Measurements from ENCODE around the gene RNF43. TPM values are rescaled to one million over a fixed set of nuclear protein-coding genes. Genes with fewer than 3 reads are reported as not detected.

The RNF43 gene
- total RNA-seq, 1 experiment from 2014 or later: 0.42 TPM

DNA sequence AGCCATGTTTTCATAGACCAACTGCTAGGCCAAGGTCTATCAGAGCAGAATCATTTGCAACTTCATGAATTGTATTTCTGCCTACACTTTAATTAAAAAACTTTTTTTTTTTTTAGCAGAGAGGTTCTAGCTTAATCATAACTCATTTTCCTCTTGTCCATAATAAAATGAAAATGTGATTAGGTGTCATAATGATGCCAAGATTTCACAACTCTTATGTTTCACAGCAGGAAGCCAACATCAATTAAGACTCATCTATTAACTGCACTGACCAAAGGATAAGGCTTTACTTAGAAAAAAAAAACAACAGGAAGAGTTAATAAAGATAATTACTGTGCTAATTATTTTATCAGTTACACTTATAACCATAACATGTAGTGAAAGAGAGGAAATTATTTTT lies 18.9 kb upstream of the RNF43 start:
- Histone ChIP-seq H2BK120ac (ENCODE audit: low read depth, low read length, poor library complexity, severe bottlenecking) (no peak overlapping the region), H3K79me2 (ENCODE audit: insufficient read depth, low read length) (no peaks in the 10 kb centered on the region), H3K27me3 (ENCODE audit: insufficient read depth, low read length) (no peaks in the 10 kb centered on the region), H4K5ac (ENCODE audit: insufficient read length, low read depth, low read length) (no peak overlapping the region), H2AFZ (ENCODE audit: low read length) (no peak overlapping the region), H4K91ac (ENCODE audit: insufficient read length, low read depth, low read length) (no peak overlapping the region), H2AK5ac (ENCODE audit: insufficient read length, low read length) (no peak overlapping the region), H2BK12ac (ENCODE audit: insufficient read length, low read depth, low read length) (no peak overlapping the region), H3K79me1 (ENCODE audit: insufficient read depth, low read depth, low read length, poor library complexity, severe bottlenecking) (no peaks in the 10 kb centered on the region), H2BK5ac (ENCODE audit: insufficient read length, low read length) (no peak overlapping the region), H3K23me2 (ENCODE audit: insufficient read length, low read depth, low read length, poor library complexity, severe bottlenecking) (no peaks in the 10 kb centered on the region), H3K18ac (ENCODE audit: insufficient read length, low read depth, low read length) (no peak overlapping the region), H3K14ac (ENCODE audit: insufficient read depth, low read length) (no peak overlapping the region), H2BK15ac (ENCODE audit: low read depth, low read length) (no peak overlapping the region), H4K20me1 (ENCODE audit: control insufficient read depth, insufficient read depth, insufficient read length) (no peaks in the 10 kb centered on the region), H3K23ac (ENCODE audit: insufficient read length, low read depth, low read length) (no peak overlapping the region), H2BK20ac (ENCODE audit: low read depth, low read length, poor library complexity, severe bottlenecking) (no peak overlapping the region), H3K27ac (ENCODE audit: insufficient read length, low read depth, low read length) (no peak overlapping the region), H3K9ac (ENCODE audit: extremely low read depth, insufficient read length, low read length) (no peak overlapping the region), H3K56ac (ENCODE audit: insufficient read length, low read depth, low read length) (no peak overlapping the region), H3K4ac (ENCODE audit: low read depth, low read length) (no peak overlapping the region), H3K4me2 (ENCODE audit: insufficient read depth, insufficient read length, low read length) (no peak overlapping the region), H4K8ac (replicated peaks; ENCODE audit: insufficient read length, low read depth, low read length) (no peak overlapping the region), H3T11ph (ENCODE audit: low read length) (no peak overlapping the region), H3K9me3 (ENCODE audit: control insufficient read depth, low read depth, low read length) (no peaks in the 10 kb centered on the region), H3K4me1 (ENCODE audit: insufficient read depth, low read length) (no peaks in the 10 kb centered on the region)
- H3K27ac Mint-ChIP-seq: no peak overlapping the region
- DNase-seq: no peak
- TF ChIP-seq, protein P1, sequence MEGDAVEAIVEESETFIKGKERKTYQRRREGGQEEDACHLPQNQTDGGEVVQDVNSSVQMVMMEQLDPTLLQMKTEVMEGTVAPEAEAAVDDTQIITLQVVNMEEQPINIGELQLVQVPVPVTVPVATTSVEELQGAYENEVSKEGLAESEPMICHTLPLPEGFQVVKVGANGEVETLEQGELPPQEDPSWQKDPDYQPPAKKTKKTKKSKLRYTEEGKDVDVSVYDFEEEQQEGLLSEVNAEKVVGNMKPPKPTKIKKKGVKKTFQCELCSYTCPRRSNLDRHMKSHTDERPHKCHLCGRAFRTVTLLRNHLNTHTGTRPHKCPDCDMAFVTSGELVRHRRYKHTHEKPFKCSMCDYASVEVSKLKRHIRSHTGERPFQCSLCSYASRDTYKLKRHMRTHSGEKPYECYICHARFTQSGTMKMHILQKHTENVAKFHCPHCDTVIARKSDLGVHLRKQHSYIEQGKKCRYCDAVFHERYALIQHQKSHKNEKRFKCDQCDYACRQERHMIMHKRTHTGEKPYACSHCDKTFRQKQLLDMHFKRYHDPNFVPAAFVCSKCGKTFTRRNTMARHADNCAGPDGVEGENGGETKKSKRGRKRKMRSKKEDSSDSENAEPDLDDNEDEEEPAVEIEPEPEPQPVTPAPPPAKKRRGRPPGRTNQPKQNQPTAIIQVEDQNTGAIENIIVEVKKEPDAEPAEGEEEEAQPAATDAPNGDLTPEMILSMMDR (conservative IDR thresholded peaks at IDR 0.05): no peak
- no peak overlapping the region for H3K4me3 Mint-ChIP-seq
- H3K9me3 Mint-ChIP-seq: no peaks in the 10 kb centered on the region
- H3K27me3 Mint-ChIP-seq (ENCODE audit: low read depth): peaks cover 2% of the 10 kb centered on the region
- H3K4me1 Mint-ChIP-seq: no peaks in the 10 kb centered on the region
- no peaks in the 10 kb centered on the region for H3K36me3 Mint-ChIP-seq (ENCODE audit: insufficient read depth in 1 of 3, low read depth in 3 of 3)
